HepG2 (cell line): ENCODE data around the gene MMP12. TPM values are rescaled to one million over a fixed set of nuclear protein-coding genes. Genes with fewer than 3 reads are reported as not detected.

Experiments used
- ATAC-seq: fragments of 200-7000 bp; cut with Tn5 transposase; 3 replicates; pipeline ENCODE4 v1.9.1; 2020; ENCODE audit warnings: mild to moderate bottlenecking, moderate library complexity
- BruUV-seq: library from RNA; stranded (reverse); fragments of 400-500 nt; replicated peaks from 2 replicates; lab custom pipeline; 2021; lab: Mats Ljungman, UMichigan
- CTCF ChIA-PET: fragments of 300-600 bp; formaldehyde crosslinking; extraction: SDS; loops from one replicate; lab custom pipeline; 2021; ENCODE audit warnings: low total read pairs, inconsistent platforms, low intra/inter-chr PET ratio; lab: Yijun Ruan, JAX
- POLR2A ChIA-PET: fragments of 350-600 bp; sonication (Branson Sonifier 250); formaldehyde crosslinking; loops from one replicate; lab custom pipeline; 2020; ENCODE audit warnings: antibody characterized with exemption, inconsistent platforms; lab: Yijun Ruan, JAX
- DNase-seq: peaks from one replicate; pipeline ENCODE4 v3.0.0-alpha.2; 2015; ENCODE audit warnings: low spot score
- FAIRE-seq: peaks from 3 replicates; lab custom pipeline; 2011; peaks lifted over from hg19 to GRCh38; lab: Jason Lieb, UNC
- H2AFZ ChIP-seq: one replicate; pipeline ENCODE4 v1.6.1; 2011; ENCODE audit warnings: low read length, inconsistent platforms
- H3K27ac ChIP-seq: fragments of 300-600 bp; 3 replicates; pipeline ENCODE4 v1.8.0; 2011; ENCODE audit warnings: mixed run types, mild to moderate bottlenecking, mixed read lengths, low read length, inconsistent platforms; ENCODE audit not compliant: insufficient read depth; ENCODE audit errors: extremely low read length
- H3K27me3 ChIP-seq, 2 experiments: fragments of 200-600 bp in 1 of 2; 2 replicates in 1 of 2; 3 replicates in 1 of 2; pipeline versions ENCODE4 v1.6.0 to v1.8.0; 2011; ENCODE audit warnings: low read length in 2 of 2, mild to moderate bottlenecking in 2 of 2, moderate library complexity in 2 of 2, inconsistent platforms in 1 of 2; ENCODE audit not compliant: insufficient read depth in 2 of 2, control insufficient read depth in 1 of 2
- H3K36me3 ChIP-seq, 2 experiments: fragments of 200-600 bp in 1 of 2; replicated peaks in 1 of 2; 2 replicates in 1 of 2; 3 replicates in 1 of 2; pipeline versions ENCODE4 v1.5.1 to v1.8.0; 2011; ENCODE audit warnings: low read length in 2 of 2, inconsistent platforms in 1 of 2; ENCODE audit not compliant: insufficient read depth in 2 of 2, control insufficient read depth in 1 of 2
- H3K4me1 ChIP-seq: 2 replicates; pipeline ENCODE4 v1.5.1; 2012; ENCODE audit warnings: low read length, inconsistent platforms; ENCODE audit not compliant: insufficient read depth
- H3K4me2 ChIP-seq: 2 replicates; pipeline ENCODE4 v1.6.0; 2011; ENCODE audit warnings: low read depth, low read length, inconsistent platforms
- H3K4me3 ChIP-seq, 3 experiments: fragments of 200-600 bp in 1 of 3; sonication (generic), shearing (Covaris generic) in 1 of 3; replicated peaks in 1 of 3; 2 replicates each; pipeline ENCODE4 v1.5.1; 2011 to 2016; ENCODE audit warnings: low read length in 3 of 3, inconsistent platforms in 2 of 3, low read depth in 2 of 3, mild to moderate bottlenecking in 2 of 3, control low read depth in 1 of 3, mixed read lengths in 1 of 3; ENCODE audit not compliant: insufficient read depth in 1 of 3
- H3K79me2 ChIP-seq: one replicate; pipeline ENCODE4 v1.6.1; 2011; ENCODE audit warnings: low read length, inconsistent platforms; ENCODE audit not compliant: insufficient read depth
- H3K9ac ChIP-seq: 2 replicates; pipeline ENCODE4 v1.6.0; 2011; ENCODE audit warnings: mild to moderate bottlenecking, low read depth, low read length, inconsistent platforms; ENCODE audit not compliant: insufficient read depth
- H3K9me3 ChIP-seq: 2 replicates; pipeline ENCODE4 v1.5.1; 2012; ENCODE audit warnings: mild to moderate bottlenecking, low read length
- H4K20me1 ChIP-seq: 2 replicates; pipeline ENCODE4 v1.6.0; 2011; ENCODE audit warnings: inconsistent platforms, mild to moderate bottlenecking, low read length, moderate library complexity; ENCODE audit not compliant: insufficient read depth
- ERF ChIP-seq: IDR thresholded peaks from 2 replicates; pipeline ENCODE4 v1.6.1; 2018; ENCODE audit warnings: missing biosample characterization, missing genetic modification reagents
- SAP130 ChIP-seq: IDR thresholded peaks from 2 replicates; pipeline ENCODE4 v1.6.1; 2016; ENCODE audit warnings: low read depth
- SNAI1 ChIP-seq: sonication (generic); formaldehyde crosslinking; IDR thresholded peaks from 2 replicates; pipeline ENCODE4 v1.5.0; 2020; ENCODE audit warnings: mild to moderate bottlenecking, missing genetic modification reagents, borderline replicate concordance
- THAP11 ChIP-seq: IDR thresholded peaks from 2 replicates; pipeline ENCODE4 v1.6.1; 2016; ENCODE audit warnings: missing biosample characterization, missing genetic modification reagents
- ZNF670 ChIP-seq: sonication (generic); formaldehyde crosslinking; IDR thresholded peaks from 2 replicates; pipeline ENCODE4 v1.8.0; 2022; ENCODE audit warnings: mild to moderate bottlenecking, missing genetic modification reagents, borderline replicate concordance
- ZNF83 ChIP-seq: sonication (generic); formaldehyde crosslinking; IDR thresholded peaks from 2 replicates; pipeline ENCODE4 v1.4.0; 2020; ENCODE audit warnings: missing genetic modification reagents, mild to moderate bottlenecking, borderline replicate concordance
- WGBS: methylation state at CpG from one replicate; pipeline ENCODE4 v1.1.6; 2017; ENCODE audit warnings: low lambda C conversion rate; 5-methylcytosine and 5-hydroxymethylcytosine counted together
- in situ Hi-C: cut with HindIII; loops from 2 replicates; pipeline ENCODE4 v1.10.0; 2017; ENCODE audit warnings: low pct_unique_long_range_greater_than_20kb; ENCODE audit not compliant: extremely low pct_ligation_motif_present
- intact Hi-C: fragments of 100-400 bp; cut with micrococcal nuclease; formaldehyde crosslinking; loops from one replicate; pipeline ENCODE4 v1.10.0; 2022; ENCODE audit not compliant: unreplicated experiment
- polyA plus RNA-seq, 8 experiments: library from polyadenylated mRNA; depleted of rRNA in 3 of 8; stranded (reverse) in 7 of 8; unstranded in 1 of 8; fragments of >200 nt; fragmentation: Illumina TruSeq in 4 of 8; extraction: Trizol in 4 of 8; gene quantifications; 2 replicates each; pipeline versions ENCODE4 v1.2.1 to v1.2.3, GENCODE V29; 2011 to 2016; ENCODE audit warnings: low read depth in 4 of 8, missing spikeins in 1 of 8, mixed read lengths in 1 of 8; ENCODE audit not compliant: insufficient read depth in 1 of 8
- total RNA-seq, 5 experiments: library from RNA; depleted of rRNA; stranded (reverse); fragments of >200 nt; fragmentation: Illumina TruSeq; extraction: Trizol; gene quantifications; 2 replicates each; pipeline ENCODE4 v1.2.3, GENCODE V29; 2016; ENCODE audit warnings: low read depth in 1 of 5
- TF ChIP-seq, protein P1 (sequence below): sonication (generic); formaldehyde crosslinking; IDR thresholded peaks from 2 replicates; pipeline ENCODE4 v1.5.0; 2020; ENCODE audit warnings: mild to moderate bottlenecking, missing genetic modification reagents, moderate library complexity
- TF ChIP-seq, protein P2 (sequence below): sonication (generic); formaldehyde crosslinking; IDR thresholded peaks from 2 replicates; pipeline ENCODE4 v1.8.1; 2022; ENCODE audit warnings: mild to moderate bottlenecking, missing genetic modification reagents
- TF ChIP-seq, protein P3 (sequence below): IDR thresholded peaks from 2 replicates; pipeline ENCODE4 v1.6.1; 2016; ENCODE audit warnings: missing compliant biosample characterization, missing genetic modification reagents, borderline replicate concordance
- TF ChIP-seq, protein P4 (sequence below): sonication (generic); formaldehyde crosslinking; IDR thresholded peaks from 2 replicates; pipeline ENCODE4 v1.5.0; 2020; ENCODE audit warnings: mild to moderate bottlenecking, missing genetic modification reagents

Gene MMP12
- total and polyA plus RNA-seq, 2 of the 13 experiments (the other 11 are each of a cell fraction or from before 2014, with no cell fraction given) = not detected

DNA sequence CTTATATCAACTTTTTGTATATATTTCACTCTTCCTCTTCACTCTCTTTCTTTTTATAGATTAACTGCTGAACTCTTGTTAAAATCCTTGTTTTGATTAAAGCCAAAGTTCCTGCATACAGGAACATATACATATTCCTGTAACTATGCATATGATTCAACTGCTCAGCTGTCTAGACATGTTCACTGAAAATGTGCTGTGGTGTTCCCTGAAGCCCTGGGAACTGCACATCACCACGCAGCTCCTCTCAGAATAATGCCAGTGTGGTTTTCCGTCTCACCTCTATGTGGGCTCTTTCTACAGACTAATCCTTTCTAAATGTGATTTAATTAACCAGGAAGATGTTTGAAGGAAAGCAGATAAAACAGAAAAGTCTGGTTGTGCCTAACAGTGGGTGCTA, 25.6 kb upstream of the MMP12 start:
- in situ Hi-C loops = no loop called here
- Histone ChIP-seq H3K4me2 (no peak overlapping the region), H3K9me3 (no peaks in the 10 kb centered on the region), H3K27me3 (no peaks in the 10 kb centered on the region), H3K27ac (no peak overlapping the region)
- no peak for FAIRE-seq
- DNase-seq = no peak
- CTCF ChIA-PET = no interaction called here
- POLR2A ChIA-PET = no interaction called here
- TF ChIP-seq, protein P1, sequence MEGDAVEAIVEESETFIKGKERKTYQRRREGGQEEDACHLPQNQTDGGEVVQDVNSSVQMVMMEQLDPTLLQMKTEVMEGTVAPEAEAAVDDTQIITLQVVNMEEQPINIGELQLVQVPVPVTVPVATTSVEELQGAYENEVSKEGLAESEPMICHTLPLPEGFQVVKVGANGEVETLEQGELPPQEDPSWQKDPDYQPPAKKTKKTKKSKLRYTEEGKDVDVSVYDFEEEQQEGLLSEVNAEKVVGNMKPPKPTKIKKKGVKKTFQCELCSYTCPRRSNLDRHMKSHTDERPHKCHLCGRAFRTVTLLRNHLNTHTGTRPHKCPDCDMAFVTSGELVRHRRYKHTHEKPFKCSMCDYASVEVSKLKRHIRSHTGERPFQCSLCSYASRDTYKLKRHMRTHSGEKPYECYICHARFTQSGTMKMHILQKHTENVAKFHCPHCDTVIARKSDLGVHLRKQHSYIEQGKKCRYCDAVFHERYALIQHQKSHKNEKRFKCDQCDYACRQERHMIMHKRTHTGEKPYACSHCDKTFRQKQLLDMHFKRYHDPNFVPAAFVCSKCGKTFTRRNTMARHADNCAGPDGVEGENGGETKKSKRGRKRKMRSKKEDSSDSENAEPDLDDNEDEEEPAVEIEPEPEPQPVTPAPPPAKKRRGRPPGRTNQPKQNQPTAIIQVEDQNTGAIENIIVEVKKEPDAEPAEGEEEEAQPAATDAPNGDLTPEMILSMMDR (CRISPR knock-in tag) = no peak
- TF ChIP-seq, protein P2, sequence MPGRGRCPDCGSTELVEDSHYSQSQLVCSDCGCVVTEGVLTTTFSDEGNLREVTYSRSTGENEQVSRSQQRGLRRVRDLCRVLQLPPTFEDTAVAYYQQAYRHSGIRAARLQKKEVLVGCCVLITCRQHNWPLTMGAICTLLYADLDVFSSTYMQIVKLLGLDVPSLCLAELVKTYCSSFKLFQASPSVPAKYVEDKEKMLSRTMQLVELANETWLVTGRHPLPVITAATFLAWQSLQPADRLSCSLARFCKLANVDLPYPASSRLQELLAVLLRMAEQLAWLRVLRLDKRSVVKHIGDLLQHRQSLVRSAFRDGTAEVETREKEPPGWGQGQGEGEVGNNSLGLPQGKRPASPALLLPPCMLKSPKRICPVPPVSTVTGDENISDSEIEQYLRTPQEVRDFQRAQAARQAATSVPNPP = no peak
- TF ChIP-seq SAP130 (no peak), THAP11 (CRISPR knock-in tag) (no peak), ZNF83 (no peak), ERF (CRISPR knock-in tag) (no peak), ZNF670 (CRISPR knock-in tag) (no peak), SNAI1 (CRISPR knock-in tag) (no peak)
- TF ChIP-seq, protein P3, sequence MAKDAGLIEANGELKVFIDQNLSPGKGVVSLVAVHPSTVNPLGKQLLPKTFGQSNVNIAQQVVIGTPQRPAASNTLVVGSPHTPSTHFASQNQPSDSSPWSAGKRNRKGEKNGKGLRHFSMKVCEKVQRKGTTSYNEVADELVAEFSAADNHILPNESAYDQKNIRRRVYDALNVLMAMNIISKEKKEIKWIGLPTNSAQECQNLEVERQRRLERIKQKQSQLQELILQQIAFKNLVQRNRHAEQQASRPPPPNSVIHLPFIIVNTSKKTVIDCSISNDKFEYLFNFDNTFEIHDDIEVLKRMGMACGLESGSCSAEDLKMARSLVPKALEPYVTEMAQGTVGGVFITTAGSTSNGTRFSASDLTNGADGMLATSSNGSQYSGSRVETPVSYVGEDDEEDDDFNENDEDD (CRISPR knock-in tag) = no peak
- TF ChIP-seq, protein P4, sequence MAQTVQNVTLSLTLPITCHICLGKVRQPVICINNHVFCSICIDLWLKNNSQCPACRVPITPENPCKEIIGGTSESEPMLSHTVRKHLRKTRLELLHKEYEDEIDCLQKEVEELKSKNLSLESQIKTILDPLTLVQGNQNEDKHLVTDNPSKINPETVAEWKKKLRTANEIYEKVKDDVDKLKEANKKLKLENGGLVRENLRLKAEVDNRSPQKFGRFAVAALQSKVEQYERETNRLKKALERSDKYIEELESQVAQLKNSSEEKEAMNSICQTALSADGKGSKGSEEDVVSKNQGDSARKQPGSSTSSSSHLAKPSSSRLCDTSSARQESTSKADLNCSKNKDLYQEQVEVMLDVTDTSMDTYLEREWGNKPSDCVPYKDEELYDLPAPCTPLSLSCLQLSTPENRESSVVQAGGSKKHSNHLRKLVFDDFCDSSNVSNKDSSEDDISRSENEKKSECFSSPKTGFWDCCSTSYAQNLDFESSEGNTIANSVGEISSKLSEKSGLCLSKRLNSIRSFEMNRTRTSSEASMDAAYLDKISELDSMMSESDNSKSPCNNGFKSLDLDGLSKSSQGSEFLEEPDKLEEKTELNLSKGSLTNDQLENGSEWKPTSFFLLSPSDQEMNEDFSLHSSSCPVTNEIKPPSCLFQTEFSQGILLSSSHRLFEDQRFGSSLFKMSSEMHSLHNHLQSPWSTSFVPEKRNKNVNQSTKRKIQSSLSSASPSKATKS (CRISPR knock-in tag) = no peak
- TF ChIP-seq, all 625 proteins: peak for 0
- no peak overlapping the region for H3K9ac ChIP-seq
- no peaks in the 10 kb centered on the region for H4K20me1 ChIP-seq
- no peak overlapping the region for H3K4me3 ChIP-seq
- no peaks in the 10 kb centered on the region for H3K4me1 ChIP-seq
- no peaks in the 10 kb centered on the region for H3K36me3 ChIP-seq
- intact Hi-C loops = no loop called here
- no peak overlapping the region for H2AFZ ChIP-seq
- no TSS peak for BruUV-seq
- no peak for ATAC-seq
- no peaks in the 10 kb centered on the region for H3K79me2 ChIP-seq
- 43% methylated on average over 2 of the region's 2 CpGs for WGBS
